HEK293 (cell line): ENCODE measurements around the gene CARMIL3.

Source experiments
- CTCF ChIA-PET: fragments of 350-600 bp; formaldehyde crosslinking; extraction: SDS; loops from one replicate; lab custom pipeline; 2021; ENCODE audit warnings: antibody characterized with exemption; lab: Yijun Ruan, JAX
- POLR2A ChIA-PET: fragments of 300-600 bp; formaldehyde crosslinking; extraction: SDS; loops from one replicate; lab custom pipeline; 2020; ENCODE audit warnings: antibody characterized with exemption, inconsistent platforms; lab: Yijun Ruan, JAX
- H3K27ac ChIP-seq: fragments of 200-500 bp; sonication (Bioruptor generic); 2 replicates; pipeline ENCODE4 v1.5.1; 2014; ENCODE audit warnings: low read depth, low read length, control low read depth, inconsistent platforms; ENCODE audit errors: extremely low read depth
- H3K36me3 ChIP-seq, 2 experiments: fragments of 200-500 bp in 1 of 2; sonication (Bioruptor generic) in 1 of 2; 1 replicate in 1 of 2; 2 replicates in 1 of 2; pipeline ENCODE4 v1.5.1; 2014 to 2017; ENCODE audit warnings: inconsistent platforms in 2 of 2, low read length in 2 of 2; ENCODE audit not compliant: control insufficient read depth in 2 of 2, insufficient read depth in 1 of 2
- H3K4me1 ChIP-seq: fragments of 200-500 bp; sonication (Bioruptor generic); 2 replicates; pipeline ENCODE4 v1.5.1; 2014; ENCODE audit warnings: mild to moderate bottlenecking, low read length, inconsistent platforms; ENCODE audit not compliant: control insufficient read depth, insufficient read depth
- H3K4me3 ChIP-seq: 2 replicates; pipeline ENCODE4 v1.5.1; 2011; ENCODE audit warnings: low read depth, mild to moderate bottlenecking, control low read depth, low read length, moderate library complexity
- H3K9me3 ChIP-seq: fragments of 200-500 bp; sonication (Bioruptor generic); 2 replicates; pipeline ENCODE4 v1.5.1; 2014; ENCODE audit warnings: low read depth, low read length, inconsistent platforms; ENCODE audit not compliant: control insufficient read depth, insufficient read depth
- EGR2 ChIP-seq: fragments of 450-650 bp; formaldehyde crosslinking; IDR thresholded peaks from 2 replicates; pipeline ENCODE4 v1.5.1; 2016; ENCODE audit warnings: low read depth, missing biosample characterization, missing genetic modification characterization
- KLF1 ChIP-seq: fragments of 450-650 bp; formaldehyde crosslinking; IDR thresholded peaks from 2 replicates; pipeline ENCODE4 v1.5.1; 2016; ENCODE audit warnings: missing biosample characterization, missing genetic modification characterization
- WT1 ChIP-seq: fragments of 450-650 bp; formaldehyde crosslinking; IDR thresholded peaks from 2 replicates; pipeline ENCODE4 v1.5.1; 2016; ENCODE audit warnings: missing biosample characterization, missing genetic modification characterization
- ZBTB11 ChIP-seq: fragments of 450-650 bp; formaldehyde crosslinking; conservative IDR thresholded peaks from 2 replicates; pipeline ENCODE4 v1.5.1; 2016; ENCODE audit warnings: low read depth, missing biosample characterization, missing genetic modification characterization
- ZNF138 ChIP-seq: fragments of 450-650 bp; formaldehyde crosslinking; IDR thresholded peaks from 2 replicates; pipeline ENCODE4 v1.5.1; 2016; ENCODE audit warnings: missing biosample characterization, missing genetic modification characterization, borderline replicate concordance
- ZNF302 ChIP-seq: fragments of 450-650 bp; formaldehyde crosslinking; IDR thresholded peaks from 2 replicates; pipeline ENCODE4 v1.5.1; 2016; ENCODE audit warnings: missing biosample characterization, missing genetic modification characterization, low read depth
- ZNF362 ChIP-seq: fragments of 450-650 bp; formaldehyde crosslinking; IDR thresholded peaks from 2 replicates; pipeline ENCODE4 v1.5.1; 2016; ENCODE audit warnings: missing biosample characterization, missing genetic modification characterization
- ZNF404 ChIP-seq: fragments of 450-650 bp; formaldehyde crosslinking; IDR thresholded peaks from 2 replicates; pipeline ENCODE4 v1.5.1; 2017; ENCODE audit warnings: missing biosample characterization, missing genetic modification characterization
- ZSCAN4 ChIP-seq: fragments of 450-650 bp; formaldehyde crosslinking; IDR thresholded peaks from 2 replicates; pipeline ENCODE4 v1.5.1; 2017; ENCODE audit warnings: missing biosample characterization, missing genetic modification characterization
- ZSCAN5A ChIP-seq: fragments of 450-650 bp; formaldehyde crosslinking; IDR thresholded peaks from 2 replicates; pipeline ENCODE4 v1.5.1; 2016; ENCODE audit warnings: missing biosample characterization, missing genetic modification characterization

Gene CARMIL3

GRCh38 chr14:24072436-24072835 is 20.6 kb downstream of the CARMIL3 start:
- TF ChIP-seq ZBTB11 (tag by site-specific recombination) (no peak), ZSCAN5A (tag by site-specific recombination) (no peak), ZNF302 (tag by site-specific recombination) (no peak), WT1 (tag by site-specific recombination) (no peak), ZNF362 (tag by site-specific recombination) (no peak), ZNF138 (tag by site-specific recombination) (no peak), ZSCAN4 (tag by site-specific recombination) (no peak), ZNF404 (tag by site-specific recombination) (no peak)
- POLR2A ChIA-PET = no interaction called here
- H3K9me3 ChIP-seq = no peaks in the 10 kb centered on the region
- H3K4me3 ChIP-seq = no peak overlapping the region
- H3K27ac ChIP-seq = no peak overlapping the region
- H3K4me1 ChIP-seq = no peaks in the 10 kb centered on the region
- CTCF ChIA-PET = interaction anchor here (1.3 kb wide), 1 partner anchor 36 kb away, joined by 4 read pairs; no protein-coding TSS in a partner anchor
- H3K36me3 ChIP-seq = no peaks in the 10 kb centered on the region

GRCh38 chr14:24072881-24073877 is 21.4 kb downstream of the CARMIL3 start:
- Histone ChIP-seq H3K4me3 (no peak overlapping the region), H3K36me3 (no peaks in the 10 kb centered on the region)
- TF ChIP-seq EGR2 (peak; percentile 41; the same call in 1 of the 2 replicates), KLF1 (tag by site-specific recombination) (0 out of 2 replicates have a peak, but pooled peaks have one; percentile 28), ZBTB11 (tag by site-specific recombination) (no peak)
- TF ChIP-seq, all 188 proteins: peak for 2
- CTCF ChIA-PET = interaction anchor here (0.6 to 3.9 kb wide), 6 partner anchors 15 to 322 kb away, joined by 3 to 31 read pairs (median 4); no protein-coding TSS in a partner anchor
- H3K4me1 ChIP-seq = peaks cover under 1% of the 10 kb centered on the region; the same call in 1 of the 2 replicates
- H3K9me3 ChIP-seq = no peaks in the 10 kb centered on the region
- no peak overlapping the region for H3K27ac ChIP-seq
- POLR2A ChIA-PET = no interaction called here
